HepG2 (cell line): ENCODE results near the gene METTL27. TPM values are rescaled to one million over a fixed set of nuclear protein-coding genes. Genes with fewer than 3 reads are reported as not detected.

Source experiments
- ATAC-seq: fragments of 200-7000 bp; cut with Tn5 transposase; 3 replicates; pipeline ENCODE4 v1.9.1; 2020; ENCODE audit warnings: mild to moderate bottlenecking, moderate library complexity
- BruUV-seq: library from RNA; stranded (reverse); fragments of 400-500 nt; replicated peaks from 2 replicates; lab custom pipeline; 2021; lab: Mats Ljungman, UMichigan
- CTCF ChIA-PET: fragments of 300-600 bp; formaldehyde crosslinking; extraction: SDS; loops from one replicate; lab custom pipeline; 2021; ENCODE audit warnings: low total read pairs, inconsistent platforms, low intra/inter-chr PET ratio; lab: Yijun Ruan, JAX
- POLR2A ChIA-PET: fragments of 350-600 bp; sonication (Branson Sonifier 250); formaldehyde crosslinking; loops from one replicate; lab custom pipeline; 2020; ENCODE audit warnings: antibody characterized with exemption, inconsistent platforms; lab: Yijun Ruan, JAX
- DNase-seq: peaks from one replicate; pipeline ENCODE4 v3.0.0-alpha.2; 2015; ENCODE audit warnings: low spot score
- FAIRE-seq: peaks from 3 replicates; lab custom pipeline; 2011; peaks lifted over from hg19 to GRCh38; lab: Jason Lieb, UNC
- H2AFZ ChIP-seq: one replicate; pipeline ENCODE4 v1.6.1; 2011; ENCODE audit warnings: low read length, inconsistent platforms
- H3K27ac ChIP-seq: fragments of 300-600 bp; 3 replicates; pipeline ENCODE4 v1.8.0; 2011; ENCODE audit warnings: mixed run types, mild to moderate bottlenecking, mixed read lengths, low read length, inconsistent platforms; ENCODE audit not compliant: insufficient read depth; ENCODE audit errors: extremely low read length
- H3K27me3 ChIP-seq, 2 experiments: fragments of 200-600 bp in 1 of 2; 2 replicates in 1 of 2; 3 replicates in 1 of 2; pipeline versions ENCODE4 v1.6.0 to v1.8.0; 2011; ENCODE audit warnings: low read length in 2 of 2, mild to moderate bottlenecking in 2 of 2, moderate library complexity in 2 of 2, inconsistent platforms in 1 of 2; ENCODE audit not compliant: insufficient read depth in 2 of 2, control insufficient read depth in 1 of 2
- H3K36me3 ChIP-seq, 2 experiments: fragments of 200-600 bp in 1 of 2; replicated peaks in 1 of 2; 2 replicates in 1 of 2; 3 replicates in 1 of 2; pipeline versions ENCODE4 v1.5.1 to v1.8.0; 2011; ENCODE audit warnings: low read length in 2 of 2, inconsistent platforms in 1 of 2; ENCODE audit not compliant: insufficient read depth in 2 of 2, control insufficient read depth in 1 of 2
- H3K4me1 ChIP-seq: 2 replicates; pipeline ENCODE4 v1.5.1; 2012; ENCODE audit warnings: low read length, inconsistent platforms; ENCODE audit not compliant: insufficient read depth
- H3K4me2 ChIP-seq: 2 replicates; pipeline ENCODE4 v1.6.0; 2011; ENCODE audit warnings: low read depth, low read length, inconsistent platforms
- H3K4me3 ChIP-seq, 3 experiments: fragments of 200-600 bp in 1 of 3; sonication (generic), shearing (Covaris generic) in 1 of 3; replicated peaks in 1 of 3; 2 replicates each; pipeline ENCODE4 v1.5.1; 2011 to 2016; ENCODE audit warnings: low read length in 3 of 3, inconsistent platforms in 2 of 3, low read depth in 2 of 3, mild to moderate bottlenecking in 2 of 3, control low read depth in 1 of 3, mixed read lengths in 1 of 3; ENCODE audit not compliant: insufficient read depth in 1 of 3
- H3K79me2 ChIP-seq: one replicate; pipeline ENCODE4 v1.6.1; 2011; ENCODE audit warnings: low read length, inconsistent platforms; ENCODE audit not compliant: insufficient read depth
- H3K9ac ChIP-seq: 2 replicates; pipeline ENCODE4 v1.6.0; 2011; ENCODE audit warnings: mild to moderate bottlenecking, low read depth, low read length, inconsistent platforms; ENCODE audit not compliant: insufficient read depth
- H3K9me3 ChIP-seq: 2 replicates; pipeline ENCODE4 v1.5.1; 2012; ENCODE audit warnings: mild to moderate bottlenecking, low read length
- H4K20me1 ChIP-seq: 2 replicates; pipeline ENCODE4 v1.6.0; 2011; ENCODE audit warnings: inconsistent platforms, mild to moderate bottlenecking, low read length, moderate library complexity; ENCODE audit not compliant: insufficient read depth
- ATF1 ChIP-seq: IDR thresholded peaks from 2 replicates; pipeline ENCODE4 v1.6.1; 2016; ENCODE audit warnings: mild to moderate bottlenecking, control low read depth
- CREM ChIP-seq, 2 experiments: sonication (generic) in 1 of 2; formaldehyde crosslinking in 1 of 2; IDR thresholded peaks; 2 replicates each; pipeline versions ENCODE4 v1.4.0 to v1.6.1; 2016 to 2020; ENCODE audit warnings: antibody characterized with exemption in 1 of 2, mild to moderate bottlenecking in 1 of 2, missing genetic modification reagents in 1 of 2
- ETV5 ChIP-seq: IDR thresholded peaks from 2 replicates; pipeline ENCODE4 v1.6.1; 2018; ENCODE audit warnings: missing biosample characterization, missing genetic modification reagents, inconsistent platforms, borderline replicate concordance
- HES4 ChIP-seq: sonication (generic); formaldehyde crosslinking; IDR thresholded peaks from 2 replicates; pipeline ENCODE4 v1.9.0; 2021; ENCODE audit warnings: mild to moderate bottlenecking, missing genetic modification reagents, borderline replicate concordance
- HOMEZ ChIP-seq: IDR thresholded peaks from 2 replicates; pipeline ENCODE4 v1.6.1; 2016; ENCODE audit warnings: low read depth
- ISL2 ChIP-seq: sonication (generic); formaldehyde crosslinking; IDR thresholded peaks from 2 replicates; pipeline ENCODE4 v1.5.0; 2020; ENCODE audit warnings: missing genetic modification reagents
- MIER2 ChIP-seq: IDR thresholded peaks from 2 replicates; pipeline ENCODE4 v1.6.1; 2016; ENCODE audit warnings: missing biosample characterization, missing genetic modification reagents
- MZF1 ChIP-seq: sonication (generic); formaldehyde crosslinking; IDR thresholded peaks from 2 replicates; pipeline ENCODE4 v1.8.1; 2023; ENCODE audit warnings: mild to moderate bottlenecking, missing genetic modification reagents, borderline replicate concordance
- NR2F2 ChIP-seq: IDR thresholded peaks from 2 replicates; pipeline ENCODE4 v1.6.1; 2012; ENCODE audit warnings: low read depth, inconsistent platforms, borderline replicate concordance
- PAWR ChIP-seq: sonication (generic); formaldehyde crosslinking; IDR thresholded peaks from 2 replicates; pipeline ENCODE4 v1.4.0; 2020; ENCODE audit warnings: missing genetic modification reagents, mild to moderate bottlenecking, borderline replicate concordance
- PPARG ChIP-seq: conservative IDR thresholded peaks from 2 replicates; pipeline ENCODE4 v1.6.1; 2016; ENCODE audit warnings: missing biosample characterization, missing genetic modification reagents
- ZBTB7A ChIP-seq: sonication (generic); formaldehyde crosslinking; IDR thresholded peaks from 2 replicates; pipeline ENCODE4 v1.8.0; 2022; ENCODE audit warnings: mild to moderate bottlenecking, missing genetic modification reagents
- ZNF24 ChIP-seq: fragments of 450-650 bp; IDR thresholded peaks from 2 replicates; pipeline ENCODE4 v1.6.1; 2017; ENCODE audit warnings: antibody characterized with exemption, mild to moderate bottlenecking
- ZNF83 ChIP-seq: sonication (generic); formaldehyde crosslinking; IDR thresholded peaks from 2 replicates; pipeline ENCODE4 v1.4.0; 2020; ENCODE audit warnings: missing genetic modification reagents, mild to moderate bottlenecking, borderline replicate concordance
- ZSCAN22 ChIP-seq: sonication (generic); formaldehyde crosslinking; IDR thresholded peaks from 2 replicates; pipeline ENCODE4 v1.4.0; 2020; ENCODE audit warnings: mild to moderate bottlenecking, missing genetic modification reagents
- WGBS: methylation state at CpG from one replicate; pipeline ENCODE4 v1.1.6; 2017; ENCODE audit warnings: low lambda C conversion rate; 5-methylcytosine and 5-hydroxymethylcytosine counted together
- in situ Hi-C: cut with HindIII; loops from 2 replicates; pipeline ENCODE4 v1.10.0; 2017; ENCODE audit warnings: low pct_unique_long_range_greater_than_20kb; ENCODE audit not compliant: extremely low pct_ligation_motif_present
- intact Hi-C: fragments of 100-400 bp; cut with micrococcal nuclease; formaldehyde crosslinking; loops from one replicate; pipeline ENCODE4 v1.10.0; 2022; ENCODE audit not compliant: unreplicated experiment
- polyA plus RNA-seq, 8 experiments: library from polyadenylated mRNA; depleted of rRNA in 3 of 8; stranded (reverse) in 7 of 8; unstranded in 1 of 8; fragments of >200 nt; fragmentation: Illumina TruSeq in 4 of 8; extraction: Trizol in 4 of 8; gene quantifications; 2 replicates each; pipeline versions ENCODE4 v1.2.1 to v1.2.3, GENCODE V29; 2011 to 2016; ENCODE audit warnings: low read depth in 4 of 8, missing spikeins in 1 of 8, mixed read lengths in 1 of 8; ENCODE audit not compliant: insufficient read depth in 1 of 8
- total RNA-seq, 5 experiments: library from RNA; depleted of rRNA; stranded (reverse); fragments of >200 nt; fragmentation: Illumina TruSeq; extraction: Trizol; gene quantifications; 2 replicates each; pipeline ENCODE4 v1.2.3, GENCODE V29; 2016; ENCODE audit warnings: low read depth in 1 of 5
- TF ChIP-seq, protein P1 (sequence below): sonication (generic); formaldehyde crosslinking; IDR thresholded peaks from 2 replicates; pipeline ENCODE4 v1.8.0; 2022; ENCODE audit warnings: low read depth, missing genetic modification reagents

The METTL27 gene
- total and polyA plus RNA-seq, 2 of the 13 experiments (the other 11 are each of a cell fraction or from before 2014, with no cell fraction given) = 2.0 to 3.0 TPM

- DNase-seq (no peak), FAIRE-seq (no peak), ATAC-seq (no peak)
- intact Hi-C loops (no loop called here), in situ Hi-C loops (no loop called here)
- BruUV-seq = no TSS peak
- no peak overlapping the region for H3K4me3 ChIP-seq
- H4K20me1 ChIP-seq = no peaks in the 10 kb centered on the region
- H3K9ac ChIP-seq = no peak overlapping the region
- no peak overlapping the region for H3K27ac ChIP-seq
- no peaks in the 10 kb centered on the region for H3K79me2 ChIP-seq
- H2AFZ ChIP-seq = no peak overlapping the region
- peaks cover 13% of the 10 kb centered on the region for H3K4me1 ChIP-seq
- H3K9me3 ChIP-seq = no peaks in the 10 kb centered on the region
- TF ChIP-seq PAWR = no peak
- TF ChIP-seq PPARG (CRISPR knock-in tag) = no peak
- no peak for TF ChIP-seq ZNF24
- no peak overlapping the region for H3K4me2 ChIP-seq
- CTCF ChIA-PET = no interaction called here
- H3K36me3 ChIP-seq = no peaks in the 10 kb centered on the region
- POLR2A ChIA-PET = no interaction called here
- H3K27me3 ChIP-seq = 0 out of 5 replicates have a peak, but pooled peaks cover 0 to 2% of the 10 kb centered on the region in 2 experiments
- 2% methylated on average over 1 of the region's 1 CpG for WGBS
These were observed 40.7 kb downstream of the METTL27 start for GRCh38 chr7:73801577-73801976.

- Histone ChIP-seq H2AFZ (no peak overlapping the region), H4K20me1 (no peaks in the 10 kb centered on the region), H3K36me3 (no peaks in the 10 kb centered on the region), H3K27me3 (no peaks in the 10 kb centered on the region), H3K4me1 (peaks cover 15% of the 10 kb centered on the region), H3K9ac (no peak overlapping the region), H3K27ac (no peak overlapping the region), H3K4me2 (no peak overlapping the region), H3K4me3 (no peak overlapping the region), H3K79me2 (no peaks in the 10 kb centered on the region), H3K9me3 (no peaks in the 10 kb centered on the region)
- intact Hi-C loops = no loop called here
- CTCF ChIA-PET = no interaction called here
- no TSS peak for BruUV-seq
- peak; percentile 25; the same call in 1 of the 3 replicates for ATAC-seq
- no peak for FAIRE-seq
- 20% methylated on average over 10 of the region's 10 CpGs for WGBS
- POLR2A ChIA-PET = no interaction called here
- in situ Hi-C loops = no loop called here
- peak; percentile 34 for DNase-seq
- no peak for TF ChIP-seq ZBTB7A (CRISPR knock-in tag)
- TF ChIP-seq, protein P1, sequence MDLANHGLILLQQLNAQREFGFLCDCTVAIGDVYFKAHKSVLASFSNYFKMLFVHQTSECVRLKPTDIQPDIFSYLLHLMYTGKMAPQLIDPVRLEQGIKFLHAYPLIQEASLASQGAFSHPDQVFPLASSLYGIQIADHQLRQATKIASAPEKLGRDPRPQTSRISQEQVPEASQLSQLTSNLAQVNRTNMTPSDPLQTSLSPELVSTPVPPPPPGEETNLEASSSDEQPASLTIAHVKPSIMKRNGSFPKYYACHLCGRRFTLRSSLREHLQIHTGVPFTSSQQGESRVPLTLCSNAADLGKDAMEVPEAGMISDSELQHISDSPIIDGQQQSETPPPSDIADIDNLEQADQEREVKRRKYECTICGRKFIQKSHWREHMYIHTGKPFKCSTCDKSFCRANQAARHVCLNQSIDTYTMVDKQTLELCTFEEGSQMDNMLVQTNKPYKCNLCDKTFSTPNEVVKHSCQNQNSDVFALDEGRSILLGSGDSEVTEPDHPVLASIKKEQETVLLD = no peak
- no peak for TF ChIP-seq HOMEZ (CRISPR knock-in tag)
- TF ChIP-seq CREM (IDR thresholded peaks at IDR 0.05) = no peak
- no peak for TF ChIP-seq CREM (CRISPR knock-in tag; IDR thresholded peaks at IDR 0.05)
- TF ChIP-seq ZSCAN22 (CRISPR knock-in tag) = no peak
- TF ChIP-seq MZF1 (CRISPR knock-in tag) = no peak
- TF ChIP-seq ZNF83 (CRISPR knock-in tag) = no peak
- no peak for TF ChIP-seq ISL2 (CRISPR knock-in tag)
- no peak for TF ChIP-seq HES4 (CRISPR knock-in tag)
- no peak for TF ChIP-seq MIER2
- no peak for TF ChIP-seq NR2F2
- TF ChIP-seq ATF1 (CRISPR knock-in tag) = no peak
- TF ChIP-seq ETV5 (CRISPR knock-in tag) = peak; percentile 72; the same call in 1 of the 2 replicates
These were observed 42.8 kb downstream of the METTL27 start for GRCh38 chr7:73799282-73800141.
